NCI-H69 (cell line): Measurements from ENCODE around the gene KDM5A.
"Not testable (repeated sequence)": the region's sequence is repeated elsewhere in the genome, so short reads cannot be mapped to it uniquely, and the experiment has no call there.

Source experiments
- DNase-seq: peaks from one replicate; lab custom pipeline; 2025; lab: John Stamatoyannopoulos, UW

The KDM5A gene

GRCh38 chr12:332581-333205 lies 56.4 kb downstream of the KDM5A start:
- no peak for DNase-seq

- DNase-seq: no peak
Measured at GRCh38 chr12:331287-331686, 57.8 kb downstream of the KDM5A start.

GRCh38 chr12:325906-326305 lies 63.2 kb downstream of the KDM5A start:
- no peak for DNase-seq

GRCh38 chr12:323507-323906 lies 65.6 kb downstream of the KDM5A start:
- no peak for DNase-seq

- DNase-seq: peak; percentile 21
Measured at GRCh38 chr12:321606-322326, 67.4 kb downstream of the KDM5A start.

- DNase-seq: no peak
Measured at GRCh38 chr12:318759-319515, 70.2 kb downstream of the KDM5A start.

GRCh38 chr12:308511-308910 lies 80.6 kb downstream of the KDM5A start:
- no peak for DNase-seq

- no peak for DNase-seq
Measured at GRCh38 chr12:307406-307805, 81.7 kb downstream of the KDM5A start.

- no peak for DNase-seq
Measured at GRCh38 chr12:304805-305204, 84.3 kb downstream of the KDM5A start.

- DNase-seq: not testable (repeated sequence)
Measured at GRCh38 chr12:302766-303165, 86.4 kb downstream of the KDM5A start.

GRCh38 chr12:300166-300565 lies 89.0 kb downstream of the KDM5A start:
- DNase-seq: not testable (repeated sequence)

GRCh38 chr12:299511-299910 lies 89.6 kb downstream of the KDM5A start:
- not testable (repeated sequence) for DNase-seq

GRCh38 chr12:298059-298458 lies 91.1 kb downstream of the KDM5A start:
- not testable (repeated sequence) for DNase-seq

GRCh38 chr12:295132-295531 lies 94.0 kb downstream of the KDM5A start:
- DNase-seq: no peak

- DNase-seq: no peak
Measured at GRCh38 chr12:293199-293598, 95.9 kb downstream of the KDM5A start.

- no peak for DNase-seq
Measured at GRCh38 chr12:292186-292585, 96.9 kb downstream of the KDM5A start.

- no peak for DNase-seq
Measured at GRCh38 chr12:291153-291723, 97.9 kb downstream of the KDM5A start.

- DNase-seq: no peak
Measured at GRCh38 chr12:288687-289086, 100.4 kb downstream of the KDM5A start.

GRCh38 chr12:286531-287300 lies 102.4 kb downstream of the KDM5A start:
- no peak for DNase-seq

GRCh38 chr12:278046-278445 lies 111.1 kb downstream of the KDM5A start:
- no peak for DNase-seq

- DNase-seq: no peak
Measured at GRCh38 chr12:275812-276211, 113.3 kb downstream of the KDM5A start.

- DNase-seq: no peak
Measured at GRCh38 chr12:273382-273781, 115.7 kb downstream of the KDM5A start.
